GM21529 (cell line): ENCODE measurements around the gene PELI1.
"Not testable (repeated sequence)": the region's sequence is repeated elsewhere in the genome, so short reads cannot be mapped to it uniquely, and the experiment has no call there.

ENCODE experiments used
- ATAC-seq: cut with Tn5 transposase; IDR thresholded peaks from one replicate; pipeline ENCODE4 v1.9.1; 2021; ENCODE audit not compliant: unreplicated experiment

The PELI1 gene

GRCh38 chr2:64092502-64092901 is 51.7 kb downstream of the PELI1 start:
- peak; percentile 77 for ATAC-seq

- ATAC-seq = peak; percentile 49
Observed at GRCh38 chr2:64090264-64090663, 54.0 kb downstream of the PELI1 start.

GRCh38 chr2:64086347-64087082 is 57.7 kb downstream of the PELI1 start:
- ATAC-seq = peak; percentile 41

GRCh38 chr2:64085936-64086335 is 58.3 kb downstream of the PELI1 start:
- ATAC-seq = no peak

- ATAC-seq = no peak
Observed at GRCh38 chr2:64081046-64081445, 63.2 kb downstream of the PELI1 start.

- ATAC-seq = no peak
Observed at GRCh38 chr2:64080179-64080578, 64.0 kb downstream of the PELI1 start.

- ATAC-seq = not testable (repeated sequence)
Observed at GRCh38 chr2:64079688-64080087, 64.5 kb downstream of the PELI1 start.

- ATAC-seq = not testable (repeated sequence)
Observed at GRCh38 chr2:64076828-64077227, 67.4 kb downstream of the PELI1 start.

- ATAC-seq = not testable (repeated sequence)
Observed at GRCh38 chr2:64074616-64075015, 69.6 kb downstream of the PELI1 start.

GRCh38 chr2:64067326-64067725 is 76.9 kb downstream of the PELI1 start:
- ATAC-seq = no peak

- no peak for ATAC-seq
Observed at GRCh38 chr2:64065516-64065915, 78.7 kb downstream of the PELI1 start.

- ATAC-seq = no peak
Observed at GRCh38 chr2:64063924-64064331, 80.3 kb downstream of the PELI1 start.

- ATAC-seq = no peak
Observed at GRCh38 chr2:64063454-64063853, 80.8 kb downstream of the PELI1 start.

GRCh38 chr2:64062840-64063239 is 81.4 kb downstream of the PELI1 start:
- ATAC-seq = peak; percentile 77

- no peak for ATAC-seq
Observed at GRCh38 chr2:64059270-64059669, 85.0 kb downstream of the PELI1 start.

- no peak for ATAC-seq
Observed at GRCh38 chr2:64056021-64056420, 88.2 kb downstream of the PELI1 start.

GRCh38 chr2:64054161-64054915 is 89.9 kb downstream of the PELI1 start:
- no peak for ATAC-seq

- no peak for ATAC-seq
Observed at GRCh38 chr2:64052463-64053241, 91.6 kb downstream of the PELI1 start.

GRCh38 chr2:64049633-64050220 is 94.5 kb downstream of the PELI1 start:
- peak; percentile 93 for ATAC-seq

GRCh38 chr2:64045938-64046337 is 98.3 kb downstream of the PELI1 start:
- ATAC-seq = no peak
